HCT116 (cell line): ENCODE results near the gene TACR2.

Source experiments
- CEBPB ChIP-seq: IDR thresholded peaks from 2 replicates; pipeline ENCODE4 v1.6.1; 2012; ENCODE audit warnings: low read depth
- EZH2 ChIP-seq: fragments of 200-600 bp; sonication (generic); IDR thresholded peaks from 2 replicates; pipeline ENCODE4 v1.6.1; 2017; ENCODE audit warnings: antibody characterized with exemption, mixed run types
- JUND ChIP-seq: IDR thresholded peaks from 2 replicates; pipeline ENCODE4 v1.6.1; 2012
- SIN3A ChIP-seq: IDR thresholded peaks from 2 replicates; pipeline ENCODE4 v1.6.1; 2012; ENCODE audit warnings: low read depth
- SP1 ChIP-seq: IDR thresholded peaks from 2 replicates; pipeline ENCODE4 v1.6.1; 2012; ENCODE audit warnings: low read depth
- SRF ChIP-seq: IDR thresholded peaks from 2 replicates; pipeline ENCODE4 v1.6.1; 2012; ENCODE audit warnings: low read depth
- ZNF274 ChIP-seq: fragments of 200-500 bp; sonication (Bioruptor generic); IDR thresholded peaks from 2 replicates; pipeline ENCODE4 v1.6.1; 2014; ENCODE audit warnings: mild to moderate bottlenecking, low read depth, low read length, inconsistent platforms
- TF ChIP-seq, protein P1 (sequence below), 3 experiments: fragments of 200-600 bp in 1 of 3; sonication (generic) in 1 of 3; IDR thresholded peaks in 2 of 3; conservative IDR thresholded peaks in 1 of 3; 2 replicates each; pipeline ENCODE4 v1.5.1; 2012 to 2017; ENCODE audit warnings: low read depth in 2 of 3, low read length in 2 of 3, antibody characterized with exemption in 1 of 3, borderline replicate concordance in 1 of 3, control low read depth in 1 of 3, mild to moderate bottlenecking in 1 of 3, mixed read lengths in 1 of 3, mixed run types in 1 of 3, moderate library complexity in 1 of 3; ENCODE audit not compliant: insufficient read depth in 1 of 3

DNA sequence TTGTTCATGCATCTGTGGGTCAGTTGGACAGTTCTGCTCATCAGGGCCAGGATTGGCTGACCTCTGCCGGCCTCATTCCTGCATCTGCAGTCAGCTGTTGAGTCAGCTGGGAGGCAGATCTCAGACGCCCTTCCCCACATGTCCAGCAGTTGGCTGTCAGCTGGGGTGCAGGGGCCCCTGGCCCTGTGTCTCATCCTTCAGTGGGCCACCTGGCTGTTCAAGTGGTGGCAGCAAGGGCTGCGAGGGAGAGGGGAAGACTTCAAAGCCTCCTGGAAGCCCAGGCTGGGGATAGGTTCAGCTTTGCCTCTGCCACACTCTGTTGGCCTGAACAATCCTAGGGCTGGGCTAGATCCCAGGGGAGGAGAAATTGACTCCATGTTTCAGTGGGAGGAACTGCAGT is 33.2 kb downstream of the TACR2 start:
- no peak for TF ChIP-seq SP1
- no peak for TF ChIP-seq SRF
- TF ChIP-seq ZNF274 = no peak
- no peak for TF ChIP-seq JUND
- TF ChIP-seq, protein P1, sequence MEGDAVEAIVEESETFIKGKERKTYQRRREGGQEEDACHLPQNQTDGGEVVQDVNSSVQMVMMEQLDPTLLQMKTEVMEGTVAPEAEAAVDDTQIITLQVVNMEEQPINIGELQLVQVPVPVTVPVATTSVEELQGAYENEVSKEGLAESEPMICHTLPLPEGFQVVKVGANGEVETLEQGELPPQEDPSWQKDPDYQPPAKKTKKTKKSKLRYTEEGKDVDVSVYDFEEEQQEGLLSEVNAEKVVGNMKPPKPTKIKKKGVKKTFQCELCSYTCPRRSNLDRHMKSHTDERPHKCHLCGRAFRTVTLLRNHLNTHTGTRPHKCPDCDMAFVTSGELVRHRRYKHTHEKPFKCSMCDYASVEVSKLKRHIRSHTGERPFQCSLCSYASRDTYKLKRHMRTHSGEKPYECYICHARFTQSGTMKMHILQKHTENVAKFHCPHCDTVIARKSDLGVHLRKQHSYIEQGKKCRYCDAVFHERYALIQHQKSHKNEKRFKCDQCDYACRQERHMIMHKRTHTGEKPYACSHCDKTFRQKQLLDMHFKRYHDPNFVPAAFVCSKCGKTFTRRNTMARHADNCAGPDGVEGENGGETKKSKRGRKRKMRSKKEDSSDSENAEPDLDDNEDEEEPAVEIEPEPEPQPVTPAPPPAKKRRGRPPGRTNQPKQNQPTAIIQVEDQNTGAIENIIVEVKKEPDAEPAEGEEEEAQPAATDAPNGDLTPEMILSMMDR (IDR thresholded peaks at IDR 0.05 in 2 of 3, conservative IDR thresholded peaks at IDR 0.05 in 1 of 3; ENCODE audit: borderline replicate concordance in 1 of 3, insufficient read depth in 1 of 3, low read depth in 2 of 3, low read length in 2 of 3) = no peak
- no peak for TF ChIP-seq CEBPB
- TF ChIP-seq SIN3A = no peak
- TF ChIP-seq EZH2 = no peak
